BJ (cell line): Measurements from ENCODE around the gene APBB2. TPM values are rescaled to one million over a fixed set of nuclear protein-coding genes. Genes with fewer than 3 reads are reported as not detected.

Source experiments
- CTCF ChIA-PET: fragments of 350-600 bp; formaldehyde crosslinking; extraction: SDS; loops from one replicate; lab custom pipeline; 2021; ENCODE audit warnings: antibody characterized with exemption, inconsistent platforms; lab: Yijun Ruan, JAX
- POLR2A ChIA-PET: fragments of 300-600 bp; sonication (Branson Sonifier 250); formaldehyde crosslinking; extraction: SDS; loops from one replicate; lab custom pipeline; 2021; ENCODE audit warnings: antibody characterized with exemption; lab: Charles Lee
- DNase-seq: peaks from one replicate; pipeline ENCODE4 v3.0.0-alpha.2; 2011; ENCODE audit warnings: low read depth
- H3K27me3 ChIP-seq: 2 replicates; pipeline ENCODE4 v1.6.0; 2011; ENCODE audit warnings: low read length; ENCODE audit not compliant: control insufficient read depth, insufficient read depth
- H3K36me3 ChIP-seq: 2 replicates; pipeline ENCODE4 v1.5.1; 2011; ENCODE audit warnings: low read length; ENCODE audit not compliant: control insufficient read depth, insufficient read depth
- H3K4me3 ChIP-seq: 2 replicates; pipeline ENCODE4 v1.5.1; 2011; ENCODE audit warnings: low read depth, mild to moderate bottlenecking, control low read depth, low read length
- CTCF ChIP-seq: IDR thresholded peaks from 2 replicates; pipeline ENCODE4 v1.5.1; 2011; ENCODE audit warnings: low read depth, mild to moderate bottlenecking, control low read depth, inconsistent platforms, low read length, moderate library complexity; ENCODE audit not compliant: insufficient read depth
- polyA plus RNA-seq: library from polyadenylated mRNA; depleted of rRNA; stranded (reverse); fragments of >200 nt; gene quantifications from 2 replicates; pipeline ENCODE4 v1.2.3, GENCODE V29; 2011; rRNA removed
- small RNA-seq: library from RNA; depleted of rRNA; stranded (forward); fragments of <200 nt; gene quantifications from one replicate; pipeline ENCODE3, GENCODE V24; 2012; ENCODE audit warnings: low replicate concordance, low read depth; ENCODE audit not compliant: insufficient read length

Gene APBB2
- polyA plus RNA-seq, 1 experiment: 50.3 TPM

- 0 out of 2 replicates have a peak, but pooled peaks cover 2% of the 10 kb centered on the region for H3K27me3 ChIP-seq
- no peaks in the 10 kb centered on the region for H3K36me3 ChIP-seq
- no peak for TF ChIP-seq CTCF
- DNase-seq: no peak
- H3K4me3 ChIP-seq: no peak overlapping the region
- POLR2A ChIA-PET: no interaction called here
- CTCF ChIA-PET: no interaction called here
These were observed 431.5 kb downstream of the APBB2 start for GRCh38 chr4:40782876-40783275.

GRCh38 chr4:40778090-40778489 lies 436.3 kb downstream of the APBB2 start:
- ChIA-PET POLR2A (no interaction called here), CTCF (interaction anchor here (0.6 kb wide), 2 partner anchors 42 to 512 kb away, joined by 3 to 4 read pairs; no protein-coding TSS in a partner anchor)
- Histone ChIP-seq H3K4me3 (no peak overlapping the region), H3K36me3 (no peaks in the 10 kb centered on the region), H3K27me3 (no peaks in the 10 kb centered on the region; the same call in 1 of the 2 replicates)
- no peak for DNase-seq
- no peak for TF ChIP-seq CTCF

- Histone ChIP-seq H3K27me3 (peaks cover 2% of the 10 kb centered on the region; the same call in 1 of the 2 replicates), H3K36me3 (no peaks in the 10 kb centered on the region), H3K4me3 (no peak overlapping the region)
- CTCF ChIA-PET: no interaction called here
- POLR2A ChIA-PET: no interaction called here
- no peak for DNase-seq
- no peak for TF ChIP-seq CTCF
These were observed 445.1 kb downstream of the APBB2 start for GRCh38 chr4:40769266-40769665.

- DNase-seq: no peak
- TF ChIP-seq CTCF: no peak
- no peak overlapping the region for H3K4me3 ChIP-seq
- ChIA-PET CTCF (no interaction called here), POLR2A (no interaction called here)
- H3K36me3 ChIP-seq: no peaks in the 10 kb centered on the region
- H3K27me3 ChIP-seq: no peaks in the 10 kb centered on the region
These were observed 451.1 kb downstream of the APBB2 start for GRCh38 chr4:40763228-40763716.

Small RNAs within 50 kb of the gene (small RNA-seq; reads per million reads assigned to genes)
- gene RF00019 (not detected), gene RNA5SP160 (not detected), gene RNU6-1195P (not detected), gene RNU6-836P (not detected)

Other genes starting within 250 kb of the APBB2 start
- 1,295 and 1,743 TPM in 2 replicates for gene UCHL1, start 42.4 kb upstream of the APBB2 start, polyA plus RNA-seq